CD4-positive, CD25-positive, alpha-beta regulatory T cell (primary cell): ENCODE measurements around the gene CYLD. TPM values are rescaled to one million over a fixed set of nuclear protein-coding genes. Genes with fewer than 3 reads are reported as not detected.

Experiments used
- ATAC-seq, 2 donors: fragments of 150-1000 bp; cut with Tn5 transposase; one replicate each; pipeline ENCODE4 v1.10.0; 2021; ENCODE audit warnings: low read depth in 2 of 2, moderate number of reproducible peaks in 2 of 2, moderate library complexity in 1 of 2
- DNase-seq, 3 donors: peaks; one replicate each; pipeline versions ENCODE4 v3.0.0 to v3.0.0-alpha.2; 2012 to 2022; ENCODE audit warnings: mixed read lengths in 1 of 3
- H3K27ac ChIP-seq: one replicate; pipeline ENCODE4 v1.7.0; 2013; ENCODE audit warnings: mild to moderate bottlenecking, low read length; ENCODE audit not compliant: insufficient read depth, poor library complexity, severe bottlenecking
- H3K27me3 ChIP-seq: one replicate; pipeline ENCODE4 v1.7.0; 2013; ENCODE audit warnings: low read length; ENCODE audit not compliant: control insufficient read depth, insufficient read depth
- H3K36me3 ChIP-seq: one replicate; pipeline ENCODE4 v1.7.0; 2013; ENCODE audit warnings: mild to moderate bottlenecking, low read length, moderate library complexity; ENCODE audit not compliant: control insufficient read depth, insufficient read depth
- H3K4me1 ChIP-seq: 2 replicates; pipeline ENCODE4 v1.7.0; 2013; ENCODE audit warnings: mild to moderate bottlenecking, low read length; ENCODE audit not compliant: insufficient read depth, control insufficient read depth, poor library complexity, severe bottlenecking
- H3K4me3 ChIP-seq: one replicate; pipeline ENCODE4 v1.7.0; 2013; ENCODE audit warnings: low read depth, mild to moderate bottlenecking, low read length, moderate library complexity
- H3K9me3 ChIP-seq, 2 experiments: 1 replicate in 1 of 2; 2 replicates in 1 of 2; pipeline ENCODE4 v1.7.0; 2013; ENCODE audit warnings: low read length in 2 of 2, mild to moderate bottlenecking in 1 of 2, moderate library complexity in 1 of 2; ENCODE audit not compliant: control insufficient read depth in 2 of 2
- H3K27ac Mint-ChIP-seq, 3 donors: one replicate each; pipeline ENCODE4 v1.8.0; 2020 to 2022; ENCODE audit warnings: mild to moderate bottlenecking in 3 of 3, mixed read lengths in 3 of 3, moderate library complexity in 2 of 3
- H3K27me3 Mint-ChIP-seq: one replicate; pipeline ENCODE4 v1.8.0; 2022; ENCODE audit warnings: mild to moderate bottlenecking, mixed read lengths
- H3K36me3 Mint-ChIP-seq: one replicate; pipeline ENCODE4 v1.8.0; 2020; ENCODE audit warnings: mixed read lengths
- H3K4me1 Mint-ChIP-seq, 4 donors: one replicate each; pipeline ENCODE4 v1.8.0; 2020 to 2022; ENCODE audit warnings: mixed read lengths in 4 of 4, mild to moderate bottlenecking in 1 of 4
- H3K4me3 Mint-ChIP-seq, 4 donors: one replicate each; pipeline ENCODE4 v1.8.0; 2020 to 2022; ENCODE audit warnings: mild to moderate bottlenecking in 4 of 4, mixed read lengths in 4 of 4, moderate library complexity in 3 of 4
- H3K9me3 Mint-ChIP-seq, 7 donors: one replicate each; pipeline ENCODE4 v1.8.0; 2020 to 2022; ENCODE audit warnings: mixed read lengths in 7 of 7, mild to moderate bottlenecking in 3 of 7, moderate library complexity in 2 of 7
- polyA plus RNA-seq, 4 donors: library from polyadenylated mRNA; unstranded; fragments of 300-500 nt; fragmentation: Illumina TruSeq; gene quantifications; one replicate each; pipeline ENCODE4 v1.2.3, GENCODE V29; 2021
- total RNA-seq: library from RNA; stranded (reverse); gene quantifications from one replicate; pipeline ENCODE4 v1.2.3, GENCODE V29; 2022

Gene CYLD
- total and polyA plus RNA-seq, 5 donors from 2014 or later = 161 to 425 (median 174) TPM

- Mint-ChIP-seq H3K9me3 (no peaks in the 10 kb centered on the region), H3K36me3 (no peaks in the 10 kb centered on the region), H3K4me1 (no peaks in the 10 kb centered on the region), H3K27me3 (peaks cover 9% of the 10 kb centered on the region), H3K4me3 (no peak overlapping the region), H3K27ac (no peak overlapping the region)
- Histone ChIP-seq H3K27me3 (no peaks in the 10 kb centered on the region), H3K36me3 (no peaks in the 10 kb centered on the region), H3K27ac (no peak overlapping the region), H3K9me3 (no peaks in the 10 kb centered on the region), H3K4me3 (no peak overlapping the region), H3K4me1 (no peaks in the 10 kb centered on the region)
- DNase-seq (no peak), ATAC-seq (no peak)
Measured at GRCh38 chr16:50814541-50814940, 72.7 kb downstream of the CYLD start.

GRCh38 chr16:50815382-50815781, 73.5 kb downstream of the CYLD start:
- Mint-ChIP-seq H3K4me3 (no peak overlapping the region), H3K27ac (no peak overlapping the region), H3K36me3 (no peaks in the 10 kb centered on the region), H3K4me1 (no peaks in the 10 kb centered on the region), H3K27me3 (peaks cover 9% of the 10 kb centered on the region), H3K9me3 (no peaks in the 10 kb centered on the region)
- no peaks in the 10 kb centered on the region for H3K36me3 ChIP-seq
- no peaks in the 10 kb centered on the region for H3K27me3 ChIP-seq
- no peak overlapping the region for H3K4me3 ChIP-seq
- DNase-seq (no peak), ATAC-seq (no peak)
- H3K4me1 ChIP-seq = no peaks in the 10 kb centered on the region
- no peak overlapping the region for H3K27ac ChIP-seq
- no peaks in the 10 kb centered on the region for H3K9me3 ChIP-seq

GRCh38 chr16:50816901-50817555, 75.1 kb downstream of the CYLD start:
- ATAC-seq (no peak), DNase-seq (no peak)
- H3K27me3 Mint-ChIP-seq = peaks cover 9% of the 10 kb centered on the region

GRCh38 chr16:50818380-50818779, 76.5 kb downstream of the CYLD start:
- DNase-seq = no peak
- Mint-ChIP-seq H3K4me3 (no peak overlapping the region), H3K36me3 (no peaks in the 10 kb centered on the region), H3K9me3 (peaks cover 0 to 1% (median 0%) of the 10 kb centered on the region in 7 donors), H3K27ac (no peak overlapping the region), H3K27me3 (peaks cover 9% of the 10 kb centered on the region), H3K4me1 (no peaks in the 10 kb centered on the region)
- Histone ChIP-seq H3K9me3 (no peaks in the 10 kb centered on the region), H3K27me3 (no peaks in the 10 kb centered on the region), H3K36me3 (no peaks in the 10 kb centered on the region), H3K4me3 (no peak overlapping the region), H3K27ac (no peak overlapping the region), H3K4me1 (no peaks in the 10 kb centered on the region)
- no peak for ATAC-seq

More at GRCh38 chr16:50816901-50817555, 75.1 kb downstream of the CYLD start:
- Mint-ChIP-seq H3K4me3 (no peak overlapping the region), H3K36me3 (no peaks in the 10 kb centered on the region), H3K27ac (no peak overlapping the region), H3K4me1 (no peaks in the 10 kb centered on the region), H3K9me3 (no peaks in the 10 kb centered on the region)
- H3K9me3 ChIP-seq = no peaks in the 10 kb centered on the region
- no peak overlapping the region for H3K4me3 ChIP-seq
- no peak overlapping the region for H3K27ac ChIP-seq
- H3K36me3 ChIP-seq = no peaks in the 10 kb centered on the region
- no peaks in the 10 kb centered on the region for H3K4me1 ChIP-seq
- H3K27me3 ChIP-seq = no peaks in the 10 kb centered on the region

- Mint-ChIP-seq H3K9me3 (peaks cover 0 to 2% (median 0%) of the 10 kb centered on the region in 7 donors), H3K36me3 (no peaks in the 10 kb centered on the region), H3K4me1 (no peaks in the 10 kb centered on the region), H3K27ac (no peak overlapping the region), H3K4me3 (no peak overlapping the region), H3K27me3 (peaks cover 19% of the 10 kb centered on the region)
- Histone ChIP-seq H3K9me3 (no peaks in the 10 kb centered on the region), H3K27me3 (peaks cover 6% of the 10 kb centered on the region), H3K4me1 (no peaks in the 10 kb centered on the region), H3K36me3 (no peaks in the 10 kb centered on the region), H3K4me3 (no peak overlapping the region), H3K27ac (no peak overlapping the region)
- ATAC-seq = no peak
- no peak for DNase-seq
Measured at GRCh38 chr16:50819706-50820105, 77.8 kb downstream of the CYLD start.

GRCh38 chr16:50820225-50820624, 78.3 kb downstream of the CYLD start:
- Mint-ChIP-seq H3K36me3 (no peaks in the 10 kb centered on the region), H3K4me1 (no peaks in the 10 kb centered on the region), H3K4me3 (no peak overlapping the region), H3K9me3 (peaks cover 0 to 2% (median 0%) of the 10 kb centered on the region in 7 donors), H3K27me3 (peaks cover 19% of the 10 kb centered on the region), H3K27ac (no peak overlapping the region)
- no peak for ATAC-seq
- Histone ChIP-seq H3K9me3 (no peaks in the 10 kb centered on the region), H3K4me3 (no peak overlapping the region), H3K4me1 (no peaks in the 10 kb centered on the region), H3K36me3 (no peaks in the 10 kb centered on the region), H3K27me3 (peaks cover 11% of the 10 kb centered on the region), H3K27ac (no peak overlapping the region)
- no peak for DNase-seq

GRCh38 chr16:50821586-50821985, 79.7 kb downstream of the CYLD start:
- DNase-seq = no peak
- ATAC-seq = no peak
- Histone ChIP-seq H3K4me3 (no peak overlapping the region), H3K9me3 (no peaks in the 10 kb centered on the region), H3K27me3 (peaks cover 16% of the 10 kb centered on the region), H3K36me3 (no peaks in the 10 kb centered on the region), H3K27ac (no peak overlapping the region), H3K4me1 (no peaks in the 10 kb centered on the region)
- H3K27me3 Mint-ChIP-seq = peaks cover 30% of the 10 kb centered on the region
- H3K4me3 Mint-ChIP-seq = no peak overlapping the region
- H3K4me1 Mint-ChIP-seq = peaks cover 0 to 5% (median 0%) of the 10 kb centered on the region in 4 donors
- peaks cover 0 to 7% (median 1%) of the 10 kb centered on the region in 7 donors for H3K9me3 Mint-ChIP-seq
- H3K36me3 Mint-ChIP-seq = no peaks in the 10 kb centered on the region
- no peak overlapping the region for H3K27ac Mint-ChIP-seq

- Mint-ChIP-seq H3K36me3 (no peaks in the 10 kb centered on the region), H3K27me3 (peaks cover 32% of the 10 kb centered on the region), H3K27ac (peak overlapping the region in 1 of 3 donors; percentile 36), H3K4me1 (peaks cover 0 to 5% (median 0%) of the 10 kb centered on the region in 4 donors), H3K9me3 (peaks cover 0 to 7% (median 1%) of the 10 kb centered on the region in 7 donors), H3K4me3 (no peak overlapping the region)
- no peak for ATAC-seq
- no peaks in the 10 kb centered on the region for H3K9me3 ChIP-seq
- no peak for DNase-seq
- no peak overlapping the region for H3K4me3 ChIP-seq
- peaks cover 18% of the 10 kb centered on the region for H3K27me3 ChIP-seq
- no peaks in the 10 kb centered on the region for H3K4me1 ChIP-seq
- no peaks in the 10 kb centered on the region for H3K36me3 ChIP-seq
- no peak overlapping the region for H3K27ac ChIP-seq
Measured at GRCh38 chr16:50822671-50823070, 80.8 kb downstream of the CYLD start.
